Tibial nerve (tissue), 4 donors: Measurements from ENCODE around the gene SFXN5. TPM values are rescaled to one million over a fixed set of nuclear protein-coding genes. Genes with fewer than 3 reads are reported as not detected.

Experiments used
- DNase-seq, 2 donors: peaks; one replicate each; pipeline ENCODE4 v3.0.0-alpha.2; 2019; ENCODE audit warnings: low spot score in 2 of 2
- H3K27ac ChIP-seq, 4 donors: fragments of 200-600 bp; sonication (generic) in 3 of 4; one replicate each; pipeline ENCODE4 v1.5.1; 2017 to 2019; ENCODE audit warnings: mild to moderate bottlenecking in 1 of 4
- H3K27me3 ChIP-seq, 2 donors: fragments of 200-600 bp; sonication (generic) in 1 of 2; one replicate each; pipeline versions ENCODE4 v1.5.1 to v1.6.0; 2017 to 2019
- H3K36me3 ChIP-seq, 3 donors: fragments of 200-600 bp; sonication (generic); one replicate each; pipeline ENCODE4 v1.5.1; 2018 to 2019
- H3K4me1 ChIP-seq, 4 donors: fragments of 200-600 bp; sonication (generic) in 3 of 4; one replicate each; pipeline ENCODE4 v1.5.1; 2017 to 2019
- H3K4me3 ChIP-seq, 4 donors: fragments of 200-600 bp; sonication (generic) in 3 of 4; one replicate each; pipeline ENCODE4 v1.5.1; 2017 to 2019; ENCODE audit warnings: mild to moderate bottlenecking in 1 of 4, moderate library complexity in 1 of 4
- H3K9me3 ChIP-seq, 4 donors: fragments of 200-600 bp; sonication (generic) in 3 of 4; one replicate each; pipeline ENCODE4 v1.5.1; 2017 to 2019
- CTCF ChIP-seq, 5 experiments: fragments of 200-600 bp in 3 of 5; fragments of 450-650 bp in 2 of 5; sonication (generic) in 3 of 5; IDR thresholded peaks; one replicate each; pipeline ENCODE4 v1.5.1; 2016 to 2019; ENCODE audit warnings: antibody characterized with exemption in 5 of 5, mild to moderate bottlenecking in 3 of 5, moderate library complexity in 2 of 5
- EP300 ChIP-seq, 2 donors: sonication (generic); formaldehyde crosslinking; IDR thresholded peaks; one replicate each; pipeline ENCODE4 v1.6.1; 2017; ENCODE audit warnings: antibody characterized with exemption in 2 of 2, mild to moderate bottlenecking in 1 of 2
- POLR2A ChIP-seq, 2 donors: fragments of 450-650 bp; IDR thresholded peaks; one replicate each; pipeline ENCODE4 v1.6.1; 2017; ENCODE audit warnings: antibody characterized with exemption in 2 of 2, mild to moderate bottlenecking in 2 of 2, moderate library complexity in 2 of 2
- WGBS, 2 donors: methylation state at CpG; one replicate each; pipeline ENCODE4 v1.1.5; 2018; 5-methylcytosine and 5-hydroxymethylcytosine counted together
- total RNA-seq, 4 donors: library from RNA; depleted of rRNA; stranded (reverse); fragments of >200 nt; gene quantifications; one replicate each; pipeline ENCODE4 v1.1.0, GENCODE V29; 2016

SFXN5 gene
- total RNA-seq, 4 donors from 2014 or later: 13.8 to 58.1 (median 21.7) TPM

GRCh38 chr2:72947952-72948830, 123.3 kb downstream of the SFXN5 start:
- WGBS, 2 donors: 86% methylated on average over 9 to 10 of the region's 10 CpGs

GRCh38 chr2:72946466-72946865, 125.0 kb downstream of the SFXN5 start:
- DNase-seq: no peak
- Histone ChIP-seq H3K9me3 (no peaks in the 10 kb centered on the region), H3K36me3 (peaks cover 0 to 58% (median 0%) of the 10 kb centered on the region in 3 donors), H3K4me1 (no peaks in the 10 kb centered on the region), H3K4me3 (no peak overlapping the region), H3K27me3 (no peaks in the 10 kb centered on the region), H3K27ac (no peak overlapping the region)
- 86 to 93% methylated on average over 9 of the region's 9 CpGs for WGBS, 2 donors
- TF ChIP-seq EP300 (IDR thresholded peaks at IDR 0.05) (no peak), POLR2A (IDR thresholded peaks at IDR 0.05) (no peak), CTCF (IDR thresholded peaks at IDR 0.05) (no peak)

More at GRCh38 chr2:72947952-72948830, 123.3 kb downstream of the SFXN5 start:
- no peaks in the 10 kb centered on the region for H3K4me1 ChIP-seq
- H3K4me3 ChIP-seq: no peak overlapping the region
- no peak for TF ChIP-seq CTCF (IDR thresholded peaks at IDR 0.05)
- no peak for TF ChIP-seq POLR2A (IDR thresholded peaks at IDR 0.05)
- no peak for TF ChIP-seq EP300 (IDR thresholded peaks at IDR 0.05)
- no peaks in the 10 kb centered on the region for H3K27me3 ChIP-seq
- H3K9me3 ChIP-seq: no peaks in the 10 kb centered on the region
- H3K27ac ChIP-seq: no peak overlapping the region
- DNase-seq: no peak
- H3K36me3 ChIP-seq: peaks cover 0 to 51% (median 0%) of the 10 kb centered on the region in 3 donors

GRCh38 chr2:72945450-72946019, 126.0 kb downstream of the SFXN5 start:
- H3K27ac ChIP-seq: no peak overlapping the region
- no peaks in the 10 kb centered on the region for H3K4me1 ChIP-seq
- no peak overlapping the region for H3K4me3 ChIP-seq
- H3K9me3 ChIP-seq: no peaks in the 10 kb centered on the region
- H3K36me3 ChIP-seq: peaks cover 0 to 52% (median 0%) of the 10 kb centered on the region in 3 donors
- TF ChIP-seq EP300 (IDR thresholded peaks at IDR 0.05) (no peak), CTCF (IDR thresholded peaks at IDR 0.05) (no peak), POLR2A (IDR thresholded peaks at IDR 0.05) (no peak)
- WGBS, 2 donors: 92% methylated on average over 9 of the region's 9 CpGs
- no peaks in the 10 kb centered on the region for H3K27me3 ChIP-seq
- no peak for DNase-seq

GRCh38 chr2:72944804-72945449, 126.6 kb downstream of the SFXN5 start:
- Histone ChIP-seq H3K27me3 (no peaks in the 10 kb centered on the region), H3K9me3 (no peaks in the 10 kb centered on the region), H3K4me1 (no peaks in the 10 kb centered on the region), H3K27ac (no peak overlapping the region), H3K36me3 (peaks cover 0 to 49% (median 0%) of the 10 kb centered on the region in 3 donors), H3K4me3 (no peak overlapping the region)
- TF ChIP-seq CTCF (IDR thresholded peaks at IDR 0.05) (no peak), EP300 (IDR thresholded peaks at IDR 0.05) (no peak), POLR2A (IDR thresholded peaks at IDR 0.05) (no peak)
- 87 to 89% methylated on average over 16 of the region's 16 CpGs for WGBS, 2 donors
- DNase-seq: no peak
